GM10847 (cell line): ENCODE results near the gene CETP.

Experiments
- POLR2A ChIP-seq: IDR thresholded peaks from 2 replicates; pipeline ENCODE4 v1.6.1; 2011; ENCODE audit not compliant: insufficient read length; ENCODE audit errors: extremely low read depth

Gene CETP

DNA sequence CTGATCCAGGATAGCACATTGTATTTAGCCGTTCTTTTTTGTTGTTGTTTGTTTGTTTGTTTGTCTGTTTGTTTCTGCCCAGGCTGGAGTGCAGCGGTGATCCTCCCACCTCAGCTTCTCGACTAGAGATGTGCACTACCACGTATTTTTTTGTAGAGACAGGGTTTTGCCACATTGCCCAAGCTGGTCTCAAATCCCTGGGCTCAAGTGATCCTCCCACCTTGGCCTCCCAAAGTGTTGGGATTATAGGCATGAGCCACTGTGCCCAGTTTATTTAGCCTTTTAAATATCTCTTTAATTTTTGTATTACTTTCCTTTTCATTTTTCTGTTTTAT lies 18.4 kb downstream of the CETP start:
- no peak for TF ChIP-seq POLR2A

DNA sequence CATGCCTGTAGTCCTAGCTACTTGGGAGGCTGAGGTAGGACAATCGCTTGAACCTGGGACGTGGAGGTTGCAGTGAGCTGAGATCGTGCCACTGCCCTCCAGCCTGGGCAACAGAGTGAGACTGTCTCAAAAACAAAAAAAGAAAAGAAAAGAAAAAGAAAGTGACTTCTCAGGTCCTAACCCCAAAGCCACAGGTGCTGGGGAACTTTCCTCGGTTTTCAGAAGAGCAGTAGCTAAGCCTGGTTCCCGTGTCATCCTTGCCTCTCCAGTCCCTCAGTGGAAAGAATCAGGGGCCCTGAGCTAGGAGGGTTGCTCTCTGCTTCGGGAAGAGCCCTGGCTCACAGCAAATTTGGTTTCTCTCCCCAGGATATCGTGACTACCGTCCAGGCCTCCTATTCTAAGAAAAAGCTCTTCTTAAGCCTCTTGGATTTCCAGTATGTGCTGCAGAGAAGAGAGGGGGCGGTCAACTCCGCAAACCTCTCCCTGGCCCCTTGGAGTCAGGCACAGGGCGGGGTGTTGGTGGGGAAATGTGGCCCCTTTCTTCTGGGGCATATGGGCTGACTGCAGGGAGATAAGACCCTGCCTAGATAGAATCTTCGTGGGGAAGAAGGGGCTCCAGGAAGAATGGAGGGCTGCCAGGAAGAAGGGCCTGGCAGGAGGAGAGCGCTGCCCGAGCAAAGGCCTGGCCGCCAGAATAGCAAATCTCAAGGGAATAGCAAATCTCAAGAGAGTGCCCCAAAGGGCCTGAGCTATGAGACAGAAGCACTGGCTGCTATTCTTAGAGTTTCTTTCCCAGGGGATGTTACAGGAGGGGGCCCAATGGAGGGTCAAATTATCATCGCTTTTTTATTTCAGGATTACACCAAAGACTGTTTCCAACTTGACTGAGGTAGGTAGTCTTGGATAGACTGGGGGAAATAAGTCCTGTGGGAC lies 19.3 kb downstream of the CETP start:
- TF ChIP-seq POLR2A, result no peak

DNA sequence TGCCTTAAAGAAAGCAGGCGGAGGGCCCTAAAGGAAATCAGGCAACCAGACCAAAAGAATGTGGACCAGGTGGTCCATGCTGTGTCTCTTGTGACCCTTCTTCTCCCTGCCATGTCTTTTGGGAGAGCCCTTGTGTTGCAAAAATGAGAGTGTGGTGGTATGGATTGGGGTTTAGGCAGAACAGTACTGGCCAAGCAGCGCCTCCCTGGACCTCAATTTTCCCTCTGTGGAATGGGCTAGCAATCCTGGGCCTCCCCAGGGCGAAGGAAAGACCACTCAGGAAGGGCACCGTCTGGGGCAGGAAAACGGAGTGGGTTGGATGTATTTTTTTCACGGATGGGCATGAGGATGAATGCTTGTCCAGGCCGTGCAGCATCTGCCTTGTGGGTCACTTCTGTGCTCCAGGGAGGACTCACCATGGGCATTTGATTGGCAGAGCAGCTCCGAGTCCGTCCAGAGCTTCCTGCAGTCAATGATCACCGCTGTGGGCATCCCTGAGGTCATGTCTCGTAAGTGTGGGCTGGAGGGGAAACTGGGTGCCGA lies 20.1 kb downstream of the CETP start:
- no peak for TF ChIP-seq POLR2A

DNA sequence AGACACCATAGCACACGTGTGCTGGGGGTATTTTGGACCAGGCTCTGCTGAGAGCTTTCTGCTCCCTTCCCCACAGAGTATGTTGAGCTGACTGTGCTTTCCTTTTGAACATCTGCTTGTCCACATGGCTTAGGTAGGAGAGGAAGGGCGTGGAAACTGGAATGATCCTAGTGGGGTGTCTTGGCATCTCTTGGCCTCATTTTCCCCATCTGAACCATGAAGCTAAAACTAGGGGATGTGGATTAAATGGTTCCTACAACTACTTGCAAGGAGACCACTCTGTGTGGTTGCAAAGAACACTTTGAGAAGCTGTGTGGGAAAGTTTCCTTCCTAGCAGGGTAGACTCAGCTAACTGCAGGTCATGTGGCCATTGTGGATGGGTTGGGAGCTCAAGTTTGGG lies 20.9 kb downstream of the CETP start:
- no peak for TF ChIP-seq POLR2A

DNA sequence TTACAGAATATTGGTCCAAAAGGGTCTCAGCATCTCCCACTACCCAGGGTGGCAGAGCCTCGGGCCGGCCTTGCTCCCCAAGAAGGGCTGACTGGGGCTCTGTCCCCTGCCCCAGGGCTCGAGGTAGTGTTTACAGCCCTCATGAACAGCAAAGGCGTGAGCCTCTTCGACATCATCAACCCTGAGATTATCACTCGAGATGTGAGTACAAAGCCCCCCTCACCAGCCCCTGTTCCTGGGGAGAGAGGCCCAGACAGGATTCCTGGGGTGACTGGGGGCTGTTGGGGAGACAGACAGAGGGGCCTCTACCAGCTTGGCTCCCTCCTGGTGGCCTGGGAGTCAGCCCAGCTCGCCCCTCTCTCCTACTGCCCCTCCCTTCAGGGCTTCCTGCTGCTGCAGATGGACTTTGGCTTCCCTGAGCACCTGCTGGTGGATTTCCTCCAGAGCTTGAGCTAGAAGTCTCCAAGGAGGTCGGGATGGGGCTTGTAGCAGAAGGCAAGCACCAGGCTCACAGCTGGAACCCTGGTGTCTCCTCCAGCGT lies 21.5 kb downstream of the CETP start:
- no peak for TF ChIP-seq POLR2A

DNA sequence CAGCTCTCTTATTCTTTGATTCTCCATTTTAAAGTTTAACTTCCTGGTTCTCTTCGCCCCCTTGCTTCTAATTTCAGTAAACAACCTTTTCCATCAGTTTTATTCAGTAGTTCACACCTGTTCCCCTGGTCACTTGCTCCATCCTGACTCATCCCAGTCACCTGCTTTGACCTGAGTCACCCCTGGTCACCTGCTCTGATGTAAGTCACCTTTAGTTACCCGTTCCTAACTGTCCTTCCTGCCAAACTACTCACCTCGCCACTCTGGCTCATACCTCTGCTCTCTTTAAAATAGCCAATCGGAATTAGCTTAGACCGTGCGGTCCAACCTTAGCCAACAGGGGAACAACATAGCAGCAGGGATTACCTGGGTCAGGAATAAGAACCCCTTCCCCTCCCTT lies 22.9 kb downstream of the CETP start:
- TF ChIP-seq POLR2A, result no peak

DNA sequence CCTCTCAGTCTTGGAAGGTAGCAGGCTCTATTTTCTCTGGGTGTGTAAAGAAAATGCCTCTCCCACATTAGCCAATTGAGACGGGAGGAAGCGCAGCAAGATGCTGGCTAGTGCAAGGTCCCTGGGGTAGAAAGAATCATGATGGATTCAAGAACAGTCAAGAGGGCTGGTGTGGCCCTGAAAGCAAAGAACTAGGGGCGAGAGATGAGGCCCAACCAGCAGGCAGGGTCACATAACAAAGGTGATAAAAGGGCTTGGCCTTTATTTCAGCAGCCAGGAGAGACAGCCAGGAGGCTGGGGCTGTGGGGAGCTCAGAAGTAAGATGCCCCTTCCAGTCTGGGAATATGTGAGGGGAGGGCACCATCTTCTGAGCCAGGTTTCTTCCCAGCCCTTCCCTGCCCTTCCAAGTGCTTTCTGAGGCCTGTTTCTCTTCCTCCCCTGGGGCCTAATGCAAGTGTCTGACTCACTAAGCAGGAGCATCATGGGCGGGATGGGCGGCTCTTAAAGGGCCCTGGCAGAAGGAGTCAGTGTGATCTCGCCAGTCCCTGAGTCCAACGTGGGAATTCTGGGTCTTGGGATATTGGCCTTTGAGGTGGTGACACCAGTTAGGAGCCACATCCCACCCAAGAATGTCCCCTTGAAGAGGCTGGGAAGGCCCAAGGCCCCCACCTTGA lies 23.7 kb downstream of the CETP start:
- no peak for TF ChIP-seq POLR2A

DNA sequence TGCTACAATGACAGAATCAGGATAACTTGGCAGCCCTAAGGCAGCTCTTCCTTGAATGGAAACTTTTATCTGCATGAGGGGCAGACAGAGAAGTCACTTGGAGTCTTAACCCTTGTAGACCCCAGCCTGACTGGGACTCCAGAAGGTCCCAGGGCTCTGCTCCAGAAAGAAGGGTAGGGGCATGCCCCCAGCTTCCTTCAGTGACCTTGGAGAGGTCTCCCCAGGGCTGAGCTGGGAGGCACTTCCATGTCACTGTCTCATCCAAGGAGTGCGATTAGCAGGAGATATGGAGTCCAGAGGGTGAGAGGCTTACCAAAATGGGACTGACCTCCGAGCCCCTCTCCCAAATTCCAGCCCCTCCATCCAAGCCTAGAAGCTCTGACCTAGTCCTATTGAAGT lies 24.2 kb downstream of the CETP start:
- no peak for TF ChIP-seq POLR2A

DNA sequence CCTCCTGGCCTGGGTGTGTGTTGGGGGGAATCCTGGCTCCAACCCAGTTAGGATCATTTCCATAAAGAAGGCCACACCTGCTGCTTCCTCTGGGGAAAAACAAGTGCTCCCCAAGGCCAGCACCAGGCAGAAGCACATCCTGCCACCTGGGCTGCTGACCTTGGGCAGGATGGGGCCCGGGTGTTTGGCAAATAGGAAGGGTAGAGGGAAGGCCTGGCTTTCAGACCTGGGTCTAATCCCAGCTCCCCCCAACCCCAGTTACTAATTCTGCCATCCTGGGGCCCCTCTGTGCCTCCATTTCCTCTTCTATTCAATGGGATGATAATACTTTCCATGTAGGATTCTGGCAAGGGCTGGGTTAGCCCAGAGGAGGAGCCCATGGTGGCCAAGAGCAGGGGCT lies 24.6 kb downstream of the CETP start:
- no peak for TF ChIP-seq POLR2A

DNA sequence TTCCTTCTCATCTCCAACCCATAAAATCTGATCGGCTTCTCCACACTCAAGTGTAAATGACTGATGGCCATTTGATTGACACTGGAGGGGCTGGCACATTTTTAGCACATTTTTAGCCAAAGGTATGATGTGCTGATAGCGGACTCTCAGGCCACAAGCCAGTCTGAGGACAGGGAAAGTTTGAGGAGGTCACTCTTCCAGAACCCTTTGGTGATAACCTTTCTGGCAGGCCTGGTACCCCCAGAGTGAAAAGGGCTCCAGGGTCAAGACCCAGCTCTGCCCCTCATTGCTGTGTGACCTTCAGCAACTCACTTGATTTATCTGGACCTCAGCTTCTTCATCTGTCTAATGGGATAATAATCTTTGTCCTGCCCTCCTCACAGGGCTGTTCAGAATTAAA lies 25.9 kb downstream of the CETP start:
- no peak for TF ChIP-seq POLR2A

DNA sequence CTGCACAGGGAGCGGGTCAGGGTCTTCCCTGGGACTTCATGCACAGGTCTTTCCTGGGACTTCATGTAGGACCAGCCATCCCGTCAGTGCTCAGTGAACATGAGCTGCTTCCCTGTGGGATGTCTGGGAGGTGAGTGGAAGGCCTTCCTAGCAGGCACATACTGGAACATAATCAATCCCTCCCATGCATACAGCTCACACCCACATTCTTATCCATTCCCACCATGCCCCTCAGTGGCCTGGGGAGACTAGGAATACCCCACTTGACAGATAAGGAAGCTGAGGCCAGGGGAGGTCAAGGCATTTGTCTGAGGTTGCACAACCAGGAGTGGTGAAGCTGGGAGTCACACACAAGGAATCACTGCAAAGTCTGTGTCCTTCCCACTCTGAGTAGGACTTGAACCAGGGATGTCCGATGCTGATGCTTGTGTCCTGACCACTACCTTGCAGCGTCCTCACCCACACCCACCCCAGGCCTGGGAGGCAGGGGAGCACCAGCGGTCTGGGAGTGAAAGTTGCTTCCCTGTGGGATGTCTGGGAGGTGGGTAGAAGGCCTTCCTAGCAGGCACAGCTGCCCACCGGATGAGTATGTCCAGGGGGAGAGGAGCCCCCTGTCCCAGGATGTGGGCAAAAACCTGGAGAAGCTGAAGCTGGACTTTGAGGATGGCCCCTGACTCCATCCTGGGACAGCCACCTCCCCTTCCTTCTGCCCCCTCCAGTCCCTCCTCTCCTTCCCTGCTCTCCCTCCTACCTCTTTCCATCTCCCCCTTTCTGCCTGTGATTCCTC lies 26.6 kb downstream of the CETP start:
- TF ChIP-seq POLR2A, result no peak

DNA sequence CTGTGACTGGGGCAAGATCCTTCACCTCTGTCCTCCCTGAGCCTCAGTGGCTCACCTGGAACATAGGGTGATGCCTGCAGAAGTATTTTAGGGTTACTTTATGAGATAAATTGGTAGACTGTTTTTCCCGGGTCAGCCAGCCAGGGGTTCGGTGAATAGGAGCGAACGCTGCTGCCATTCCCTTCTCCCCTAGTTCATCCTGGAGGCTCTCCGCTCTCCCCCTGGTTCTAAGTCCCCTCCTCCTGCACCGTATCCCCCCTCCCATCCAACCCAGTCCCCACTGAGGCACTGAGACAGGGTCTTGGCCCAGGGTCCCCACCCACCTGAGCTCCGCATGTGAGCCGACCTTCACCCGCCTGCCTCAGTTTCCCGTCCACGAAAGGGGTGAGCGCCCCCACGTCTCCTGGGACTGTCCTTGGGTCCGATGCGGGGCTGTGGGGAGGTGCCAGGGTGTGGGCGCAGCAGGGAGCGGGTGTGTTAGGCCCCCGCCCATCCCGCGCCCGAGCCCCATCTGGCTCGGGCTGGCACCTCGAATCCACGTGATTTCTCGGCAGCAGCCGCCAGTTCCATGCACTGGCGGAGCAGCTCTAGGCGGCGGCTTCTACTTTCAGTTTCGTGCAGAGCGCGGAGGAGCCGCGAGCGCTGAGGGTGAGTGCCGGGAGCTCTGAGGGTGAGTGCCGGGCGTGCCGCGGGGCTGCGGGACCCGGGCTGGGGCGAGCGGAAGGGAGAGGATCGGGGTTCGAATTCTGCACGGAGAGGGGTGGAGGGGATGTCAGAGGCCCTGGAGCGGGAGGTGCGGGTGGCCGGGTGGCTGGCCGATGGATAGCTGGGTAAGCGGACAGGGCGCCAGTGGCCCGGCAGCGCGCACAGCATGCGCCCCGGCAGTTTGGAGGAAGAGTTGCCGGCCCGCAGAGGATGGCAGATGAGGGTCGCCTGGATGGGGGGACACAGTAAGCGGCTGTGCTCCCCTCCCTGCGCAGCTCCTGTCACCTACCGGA lies 27.5 kb downstream of the CETP start, which contains the start of gene NLRC5:
TSS of gene NLRC5 (plus strand) at position 610 of the 998 bp plus-strand sequence. CDS start 31,156 bp downstream, outside the sequence.
- TF ChIP-seq POLR2A, result peak; percentile 84

DNA sequence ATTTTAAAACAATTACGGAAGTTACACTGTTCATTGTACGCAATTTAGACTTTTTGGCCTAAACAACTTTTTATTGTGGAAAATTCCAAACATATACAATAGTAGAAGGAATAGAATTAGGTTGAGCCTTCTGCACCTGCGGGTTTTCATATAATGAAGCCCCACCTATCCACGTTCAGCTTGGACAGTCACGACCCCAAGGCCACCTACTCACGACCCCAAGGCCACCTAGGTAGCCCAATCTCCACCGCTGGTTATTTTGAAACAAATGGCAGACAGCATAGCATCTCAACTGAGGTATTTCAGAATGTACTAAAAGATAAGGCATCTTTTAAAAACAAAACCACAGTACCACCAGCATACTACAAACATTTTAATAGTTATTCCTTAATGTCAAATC lies 28.2 kb downstream of the CETP start:
- TF ChIP-seq POLR2A, result no peak
